H1 (cell line): ENCODE results near the gene PPY.

Experiments used
- RAD21 ChIP-seq, 2 experiments: IDR thresholded peaks in 1 of 2; conservative IDR thresholded peaks in 1 of 2; 2 replicates each; pipeline ENCODE4 v1.6.1; 2011; ENCODE audit warnings: low read depth in 2 of 2, low read length in 2 of 2, improper control_type of control experiment in 1 of 2, inconsistent platforms in 1 of 2, mild to moderate bottlenecking in 1 of 2, moderate library complexity in 1 of 2
- SIRT6 ChIP-seq: IDR thresholded peaks from one replicate; pipeline ENCODE4 v1.7.1; 2012; ENCODE audit warnings: low read length, inconsistent platforms
- TAF1 ChIP-seq: IDR thresholded peaks from 2 replicates; pipeline ENCODE4 v1.6.1; 2011; ENCODE audit warnings: mild to moderate bottlenecking, low read depth, low read length
- TF ChIP-seq, protein P1 (sequence below), 3 experiments: IDR thresholded peaks; 1 replicate in 2 of 3; 2 replicates in 1 of 3; pipeline versions ENCODE4 v1.5.1 to v1.6.1; 2011; ENCODE audit warnings: low read length in 3 of 3, mild to moderate bottlenecking in 3 of 3, inconsistent platforms in 2 of 3, low read depth in 1 of 3, moderate library complexity in 1 of 3; ENCODE audit not compliant: insufficient read depth in 1 of 3; ENCODE audit errors: control extremely low read depth in 1 of 3

DNA sequence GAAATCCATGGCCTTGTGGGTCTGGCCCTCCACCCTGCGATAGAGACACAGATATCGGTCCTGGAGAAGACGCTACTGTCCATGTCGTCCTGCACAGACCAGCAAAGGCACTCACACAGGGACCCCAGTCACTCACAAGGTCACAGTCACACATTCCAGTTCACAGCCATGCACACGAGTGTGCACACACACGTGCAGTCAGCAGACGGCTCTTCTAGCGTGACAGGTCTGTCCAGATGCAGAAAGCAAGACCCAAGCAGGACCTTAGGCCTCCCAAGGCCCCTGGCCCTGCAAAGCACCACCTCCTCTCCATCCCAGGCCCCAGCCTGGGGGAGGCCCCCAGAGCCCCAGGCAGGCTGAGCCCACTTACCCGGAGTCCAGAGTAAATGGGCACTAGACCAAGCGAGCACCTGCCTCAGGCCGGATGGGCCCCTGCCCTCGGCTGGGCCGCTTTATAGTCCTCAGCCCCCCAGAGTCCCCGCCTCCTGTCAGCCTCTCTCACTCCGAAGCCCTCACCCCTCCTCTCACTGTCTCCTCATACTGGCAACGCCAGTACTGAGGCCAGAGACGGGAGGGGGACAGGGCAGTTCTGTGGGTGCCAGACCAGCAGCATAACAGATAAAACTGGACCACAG lies at the start of gene PPY:
- TF ChIP-seq TAF1 = no peak
- no peak for TF ChIP-seq RAD21 (IDR thresholded peaks at IDR 0.05 in 1 of 2, conservative IDR thresholded peaks at IDR 0.05 in 1 of 2; ENCODE audit: low read depth in 2 of 2, low read length in 2 of 2)
- no peak for TF ChIP-seq SIRT6
- TF ChIP-seq, protein P1, sequence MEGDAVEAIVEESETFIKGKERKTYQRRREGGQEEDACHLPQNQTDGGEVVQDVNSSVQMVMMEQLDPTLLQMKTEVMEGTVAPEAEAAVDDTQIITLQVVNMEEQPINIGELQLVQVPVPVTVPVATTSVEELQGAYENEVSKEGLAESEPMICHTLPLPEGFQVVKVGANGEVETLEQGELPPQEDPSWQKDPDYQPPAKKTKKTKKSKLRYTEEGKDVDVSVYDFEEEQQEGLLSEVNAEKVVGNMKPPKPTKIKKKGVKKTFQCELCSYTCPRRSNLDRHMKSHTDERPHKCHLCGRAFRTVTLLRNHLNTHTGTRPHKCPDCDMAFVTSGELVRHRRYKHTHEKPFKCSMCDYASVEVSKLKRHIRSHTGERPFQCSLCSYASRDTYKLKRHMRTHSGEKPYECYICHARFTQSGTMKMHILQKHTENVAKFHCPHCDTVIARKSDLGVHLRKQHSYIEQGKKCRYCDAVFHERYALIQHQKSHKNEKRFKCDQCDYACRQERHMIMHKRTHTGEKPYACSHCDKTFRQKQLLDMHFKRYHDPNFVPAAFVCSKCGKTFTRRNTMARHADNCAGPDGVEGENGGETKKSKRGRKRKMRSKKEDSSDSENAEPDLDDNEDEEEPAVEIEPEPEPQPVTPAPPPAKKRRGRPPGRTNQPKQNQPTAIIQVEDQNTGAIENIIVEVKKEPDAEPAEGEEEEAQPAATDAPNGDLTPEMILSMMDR (IDR thresholded peaks at IDR 0.05; ENCODE audit: control extremely low read depth in 1 of 3, insufficient read depth in 1 of 3, low read depth in 1 of 3, low read length in 3 of 3) = no peak
